Non-pigmented ciliary epithelial cell (primary cell): ENCODE results near the gene RPS23.

ENCODE experiments used
- DNase-seq: peaks from one replicate; pipeline ENCODE4 v3.0.0-alpha.2; 2010; ENCODE audit warnings: low read depth

RPS23 gene

DNA sequence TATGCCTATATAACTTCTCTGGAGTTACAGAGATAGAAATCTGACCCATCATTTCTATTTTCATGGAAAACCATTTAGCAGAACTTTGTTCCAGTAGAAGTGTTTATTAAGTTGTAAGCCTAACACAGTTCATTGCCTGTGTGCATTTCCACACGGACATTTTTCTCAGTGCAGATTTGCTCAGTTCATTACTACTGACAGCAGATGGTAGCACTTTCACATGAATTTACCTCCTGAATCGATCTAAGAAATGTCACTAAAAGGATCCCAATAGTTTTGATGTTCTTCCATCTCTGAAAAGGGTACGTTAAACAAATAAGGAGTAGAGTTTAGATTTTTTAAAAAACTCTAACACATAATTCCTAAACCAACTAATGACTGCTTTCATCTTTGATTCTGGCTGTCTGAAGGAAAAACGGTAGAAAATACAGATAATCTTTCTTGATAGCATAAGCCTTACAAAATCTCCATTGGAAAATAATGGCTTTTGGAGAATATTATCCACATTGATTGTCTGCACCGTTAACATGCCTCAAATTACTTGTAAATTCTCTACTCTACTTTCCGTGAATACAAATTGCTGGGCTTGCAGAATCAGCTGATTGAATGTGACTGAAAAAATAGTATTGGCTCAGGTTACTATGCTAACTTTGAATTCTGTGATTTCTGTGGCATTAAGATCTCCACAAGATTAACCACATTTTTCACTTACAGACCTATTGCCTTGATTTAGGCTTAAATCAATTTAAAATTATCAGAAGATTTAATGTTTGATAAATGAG lies 33.1 kb downstream of the RPS23 start:
- DNase-seq, result no peak

DNA sequence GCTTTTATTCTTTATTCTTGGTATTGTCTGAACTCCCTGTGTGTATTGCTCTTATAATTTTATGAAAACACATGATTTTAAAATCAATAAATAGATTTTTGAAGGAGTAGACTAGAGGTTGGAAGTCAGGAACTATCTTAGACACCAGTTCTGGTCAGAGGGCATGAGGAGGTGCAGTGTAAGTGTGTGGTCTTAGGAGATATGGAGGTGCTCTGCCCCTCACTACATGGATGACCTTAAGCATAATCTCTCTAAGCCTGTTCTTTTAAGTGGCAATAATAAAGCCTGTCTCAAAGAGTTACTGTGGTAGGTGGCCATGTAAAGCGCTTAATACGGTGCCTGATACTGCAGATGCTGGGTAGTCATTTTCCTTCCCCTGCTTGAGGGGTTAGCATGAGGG lies 34.0 kb downstream of the RPS23 start:
- no peak for DNase-seq

GRCh38 chr5:82234885-82235284 lies 43.3 kb downstream of the RPS23 start:
- DNase-seq, result no peak

- DNase-seq, result peak; percentile 19
Measured at GRCh38 chr5:82225525-82226172, 52.5 kb downstream of the RPS23 start.
